HFF-Myc (cell line): ENCODE measurements around the gene SBK2.

Experiments used
- DNase-seq: peaks from one replicate; pipeline ENCODE4 v3.0.0-alpha.2; 2011; ENCODE audit warnings: low read depth; ENCODE audit errors: extremely low read depth
- H3K4me3 ChIP-seq: replicated peaks from 2 replicates; pipeline ENCODE4 v1.5.1; 2011; ENCODE audit warnings: low read depth, mild to moderate bottlenecking, control low read depth, low read length
- CTCF ChIP-seq: IDR thresholded peaks from 2 replicates; pipeline ENCODE4 v1.5.1; 2012; ENCODE audit warnings: mild to moderate bottlenecking, low read depth, low read length, control low read depth; ENCODE audit errors: missing control alignments

Gene SBK2

GRCh38 chr19:55481794-55482155 lies 55.2 kb downstream of the SBK2 start:
- H3K4me3 ChIP-seq, result no peak overlapping the region
- no peak for TF ChIP-seq CTCF
- DNase-seq, result no peak

GRCh38 chr19:55481148-55481793 lies 55.7 kb downstream of the SBK2 start:
- no peak for TF ChIP-seq CTCF
- H3K4me3 ChIP-seq, result no peak overlapping the region
- DNase-seq, result no peak

GRCh38 chr19:55479451-55480230 lies 57.3 kb downstream of the SBK2 start:
- no peak for DNase-seq
- TF ChIP-seq CTCF, result no peak
- H3K4me3 ChIP-seq, result no peak overlapping the region

- TF ChIP-seq CTCF, result no peak
- no peak overlapping the region for H3K4me3 ChIP-seq
- DNase-seq, result no peak
Observed at GRCh38 chr19:55479045-55479444, 57.9 kb downstream of the SBK2 start.
